Right renal cortex interstitium (tissue), 3 donors: ENCODE data around the gene KRTAP3-2. TPM values are rescaled to one million over a fixed set of nuclear protein-coding genes. Genes with fewer than 3 reads are reported as not detected.

ENCODE experiments used
- DNase-seq, 3 donors: peaks; one replicate each; pipeline ENCODE4 v3.0.0-alpha.2; 2013; ENCODE audit warnings: low read depth in 3 of 3, low spot score in 2 of 3
- polyA plus RNA-seq, 3 donors: library from polyadenylated mRNA; unstranded; fragments of 120-200 nt; gene quantifications; one replicate each; pipeline ENCODE4 v1.2.1, GENCODE V29; 2013; ENCODE audit not compliant: insufficient read length in 3 of 3

Gene KRTAP3-2
- polyA plus RNA-seq, 3 donors: not detected

DNA sequence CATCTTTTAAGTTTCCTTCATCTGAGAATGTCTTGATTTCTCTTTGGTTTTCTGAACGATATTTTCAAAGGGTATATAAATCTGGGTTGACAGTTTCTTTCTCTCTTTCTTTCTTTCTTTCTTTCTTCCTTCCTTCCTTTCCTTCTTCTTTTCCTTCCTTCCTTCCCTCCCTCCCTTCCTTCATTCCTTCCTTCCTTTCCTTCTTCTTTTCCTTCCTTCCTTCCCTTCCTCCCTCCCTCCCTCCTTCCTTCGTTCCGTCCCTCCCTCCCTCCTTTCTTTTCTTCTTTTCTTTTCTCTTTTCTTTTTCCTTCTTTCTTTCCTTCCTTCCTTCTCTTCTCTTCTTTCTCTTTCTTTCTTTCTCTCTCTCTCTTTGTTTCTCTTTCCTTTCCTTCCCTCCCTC is 25.3 kb downstream of the KRTAP3-2 start:
- no peak for DNase-seq

DNA sequence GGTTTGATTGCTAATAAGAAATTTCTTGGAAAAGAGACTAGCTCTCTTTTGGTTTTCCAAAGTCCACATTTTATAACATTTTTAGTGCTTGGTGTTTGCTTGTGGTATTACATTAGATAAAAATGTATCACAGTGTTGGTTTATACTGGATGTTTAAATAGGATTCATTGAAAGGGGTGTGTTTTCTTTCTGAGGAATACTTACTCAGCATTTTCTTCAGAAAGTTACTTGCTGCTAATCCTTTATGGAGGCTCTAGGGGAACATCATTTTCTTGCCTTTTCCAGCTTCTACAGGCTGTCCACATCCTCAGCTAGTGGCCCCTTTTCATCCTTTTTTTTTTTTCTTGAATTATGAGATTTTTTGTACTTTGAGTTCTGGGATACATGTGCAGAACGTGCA is 32.1 kb downstream of the KRTAP3-2 start:
- DNase-seq: no peak

GRCh38 chr17:40966848-40967247 is 32.9 kb downstream of the KRTAP3-2 start, which contains the start of gene KRT39:
Gene KRT39, minus strand, starts transcription at chr17:40966948. Its CDS starts 92 bp downstream, at chr17:40966856.
- no peak for DNase-seq

GRCh38 chr17:40963838-40964237 is 35.9 kb downstream of the KRTAP3-2 start:
- DNase-seq: no peak

- DNase-seq: no peak
These were observed 37.6 kb downstream of the KRTAP3-2 start for GRCh38 chr17:40962059-40962561.

- no peak for DNase-seq
These were observed 38.1 kb downstream of the KRTAP3-2 start for GRCh38 chr17:40961591-40961990.

- DNase-seq: no peak
These were observed 39.6 kb downstream of the KRTAP3-2 start for GRCh38 chr17:40960144-40960543.

GRCh38 chr17:40958086-40958953 is 41.4 kb downstream of the KRTAP3-2 start:
- no peak for DNase-seq

DNA sequence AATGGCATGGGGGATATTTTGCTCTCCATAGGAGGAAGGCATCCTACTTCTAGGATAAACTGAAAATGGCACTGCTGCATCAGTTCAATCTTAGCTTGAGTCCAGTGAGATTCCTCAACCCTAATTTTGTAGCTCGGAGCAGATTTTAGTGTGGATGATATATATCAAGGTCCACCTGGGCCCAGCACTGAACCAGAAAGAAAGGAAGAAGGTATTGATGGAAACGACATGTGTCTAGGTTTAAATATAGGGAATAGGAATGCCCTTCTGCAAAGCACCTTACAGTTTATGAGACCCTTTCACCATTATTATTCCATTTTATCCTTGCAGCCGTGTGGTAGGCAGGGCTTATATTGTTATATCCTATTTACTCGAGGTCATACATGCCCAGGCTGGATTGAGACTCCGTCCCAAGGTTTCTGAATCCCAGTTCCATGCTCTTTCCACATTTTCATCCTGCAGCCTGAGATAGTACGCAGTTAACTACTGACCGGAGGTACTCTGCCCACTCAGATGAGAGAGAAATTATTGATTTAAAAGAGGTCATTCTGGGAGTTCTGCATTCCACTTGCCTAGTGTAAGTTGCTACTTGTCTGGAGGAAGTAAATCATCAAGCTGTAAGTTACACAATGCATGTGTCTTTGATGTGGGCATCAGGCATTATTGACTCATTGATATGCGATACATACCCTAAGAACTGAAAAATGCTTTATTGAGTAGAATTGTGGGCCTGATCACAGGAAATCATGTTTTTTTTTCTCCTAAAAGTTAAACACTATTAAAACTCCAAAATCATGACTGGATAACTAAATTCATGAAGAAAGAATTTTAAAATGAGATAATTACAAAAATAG is 43.1 kb downstream of the KRTAP3-2 start:
- no peak for DNase-seq

GRCh38 chr17:40953881-40954280 is 45.8 kb downstream of the KRTAP3-2 start:
- no peak for DNase-seq

DNA sequence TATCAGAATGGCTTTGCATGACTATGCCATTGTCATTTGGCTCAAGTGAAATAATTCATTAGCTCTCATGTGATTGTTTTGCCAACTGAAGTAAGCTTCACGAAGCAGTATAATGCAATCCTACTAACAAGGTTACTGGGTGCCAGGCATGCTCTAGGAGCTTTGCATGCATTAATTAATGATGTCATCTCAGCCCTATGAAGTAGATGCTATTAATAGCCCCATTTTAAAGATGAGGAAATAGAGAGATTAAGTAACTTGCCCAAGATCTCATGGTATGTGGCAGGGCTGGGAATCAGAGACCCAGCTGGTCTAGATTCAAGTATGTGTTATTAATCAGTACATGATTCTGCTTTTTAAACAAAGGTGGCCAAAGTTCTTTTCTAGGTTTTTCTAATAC is 47.0 kb downstream of the KRTAP3-2 start:
- DNase-seq: no peak

- DNase-seq: no peak
These were observed 47.6 kb downstream of the KRTAP3-2 start for GRCh38 chr17:40952154-40952553.

- no peak for DNase-seq
These were observed 48.6 kb downstream of the KRTAP3-2 start for GRCh38 chr17:40951011-40951622.

DNA sequence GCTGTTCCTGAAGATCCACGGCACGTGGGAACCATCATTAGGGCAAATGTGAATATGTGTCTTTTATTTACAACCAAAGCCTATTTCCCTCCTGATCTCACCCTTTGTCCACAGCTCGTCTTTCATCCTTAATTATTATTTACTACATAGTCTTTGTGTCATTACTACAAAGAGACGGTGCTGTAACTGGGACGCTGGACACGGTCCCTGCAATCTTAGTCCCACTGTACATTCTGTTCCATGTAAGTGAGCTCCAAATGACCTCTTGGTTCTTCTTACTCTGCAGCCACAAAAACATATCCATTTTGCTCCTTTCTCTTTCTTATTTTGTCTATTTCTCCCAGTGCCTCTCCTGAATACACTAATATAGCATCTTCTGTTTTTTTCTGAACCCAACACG is 49.5 kb downstream of the KRTAP3-2 start:
- no peak for DNase-seq

- DNase-seq: peak in 1 of 3 donors; percentile 29
These were observed 50.3 kb downstream of the KRTAP3-2 start for GRCh38 chr17:40949418-40949817.

Other genes starting within 250 kb of the KRTAP3-2 start
- gene KRT25, start 244.6 kb downstream of the KRTAP3-2 start, polyA plus RNA-seq: under 1 TPM in 2 of 3 donors, not detected in 1; 0.07 TPM
- not detected for gene KRT26, start 227.7 kb downstream of the KRTAP3-2 start, polyA plus RNA-seq
- gene KRT27, start 217.4 kb downstream of the KRTAP3-2 start, polyA plus RNA-seq: not detected
- gene KRT28, start 199.9 kb downstream of the KRTAP3-2 start, polyA plus RNA-seq: not detected
- gene KRT10, start 177.3 kb downstream of the KRTAP3-2 start, polyA plus RNA-seq: 10 to 100 TPM; 33.0 to 44.7 (median 41.0) TPM
- not detected for gene KRT12, start 132.7 kb downstream of the KRTAP3-2 start, polyA plus RNA-seq
- under 1 TPM in 2 of 3 donors, not detected in 1; 0.17 to 0.37 TPM for gene KRT20, start 114.7 kb downstream of the KRTAP3-2 start, polyA plus RNA-seq
- 1 to 10 TPM in 2 of 3 donors, under 1 TPM in 1; 0.45 to 2.2 (median 2.0) TPM for gene KRT23, start 62.3 kb downstream of the KRTAP3-2 start, polyA plus RNA-seq
- not detected for gene KRT39, start 33.0 kb downstream of the KRTAP3-2 start, polyA plus RNA-seq
- gene KRT40, start 15.6 kb downstream of the KRTAP3-2 start, polyA plus RNA-seq: not detected
- not detected for gene KRTAP3-3, start 5.7 kb downstream of the KRTAP3-2 start, polyA plus RNA-seq
- gene KRTAP3-1, start 9.2 kb upstream of the KRTAP3-2 start, polyA plus RNA-seq: not detected
- not detected for gene KRTAP1-5, start 27.3 kb upstream of the KRTAP3-2 start, polyA plus RNA-seq
- not detected for gene KRTAP1-4, start 30.3 kb upstream of the KRTAP3-2 start, polyA plus RNA-seq
- gene KRTAP1-3, start 35.0 kb upstream of the KRTAP3-2 start, polyA plus RNA-seq: not detected
- gene KRTAP1-1, start 41.5 kb upstream of the KRTAP3-2 start, polyA plus RNA-seq: not detected
- not detected for gene KRTAP2-1, start 47.4 kb upstream of the KRTAP3-2 start, polyA plus RNA-seq
- not detected for gene KRTAP2-2, start 55.3 kb upstream of the KRTAP3-2 start, polyA plus RNA-seq
- gene KRTAP2-3, start 60.2 kb upstream of the KRTAP3-2 start, polyA plus RNA-seq: not detected
- gene KRTAP2-4, start 66.0 kb upstream of the KRTAP3-2 start, polyA plus RNA-seq: not detected
- not detected for gene KRTAP4-7, start 84.2 kb upstream of the KRTAP3-2 start, polyA plus RNA-seq
- gene KRTAP4-8, start 98.2 kb upstream of the KRTAP3-2 start, polyA plus RNA-seq: not detected
- gene KRTAP4-16, start 102.3 kb upstream of the KRTAP3-2 start, polyA plus RNA-seq: not detected
- gene KRTAP4-9, start 105.5 kb upstream of the KRTAP3-2 start, polyA plus RNA-seq: not detected
- gene KRTAP4-11, start 118.5 kb upstream of the KRTAP3-2 start, polyA plus RNA-seq: not detected
- gene KRTAP4-12, start 124.3 kb upstream of the KRTAP3-2 start, polyA plus RNA-seq: not detected
- not detected for gene KRTAP4-6, start 140.6 kb upstream of the KRTAP3-2 start, polyA plus RNA-seq
- gene KRTAP4-5, start 149.9 kb upstream of the KRTAP3-2 start, polyA plus RNA-seq: not detected
- not detected for gene KRTAP4-4, start 160.8 kb upstream of the KRTAP3-2 start, polyA plus RNA-seq
- not detected for gene KRTAP4-3, start 168.3 kb upstream of the KRTAP3-2 start, polyA plus RNA-seq
- not detected for gene KRTAP4-2, start 178.3 kb upstream of the KRTAP3-2 start, polyA plus RNA-seq
- not detected for gene KRTAP4-1, start 185.0 kb upstream of the KRTAP3-2 start, polyA plus RNA-seq
- gene KRTAP9-1, start 190.0 kb upstream of the KRTAP3-2 start, polyA plus RNA-seq: not detected
- not detected for gene KRTAP9-2, start 226.7 kb upstream of the KRTAP3-2 start, polyA plus RNA-seq
- not detected for gene KRTAP9-3, start 232.5 kb upstream of the KRTAP3-2 start, polyA plus RNA-seq
- gene KRTAP9-8, start 238.1 kb upstream of the KRTAP3-2 start, polyA plus RNA-seq: not detected
- not detected for gene KRTAP9-4, start 249.8 kb upstream of the KRTAP3-2 start, polyA plus RNA-seq